HL-60 (cell line): ENCODE results near the gene OGA.

Experiments used
- DNase-seq, 2 experiments: peaks; one replicate each; pipeline ENCODE4 v3.0.0-alpha.2; 2010 to 2020; ENCODE audit warnings: low read depth in 1 of 2, low spot score in 1 of 2
- H3K27ac ChIP-seq: fragments of 250-450 bp; sonication (Bioruptor Pico); replicated peaks from 2 replicates; pipeline ENCODE4 v1.5.1; 2020; ENCODE audit warnings: mild to moderate bottlenecking, moderate library complexity
- H3K27me3 ChIP-seq: fragments of 250-450 bp; sonication (Bioruptor Pico); 2 replicates; pipeline ENCODE4 v1.5.1; 2021; ENCODE audit warnings: mild to moderate bottlenecking, moderate library complexity; ENCODE audit not compliant: insufficient read depth, poor library complexity, severe bottlenecking
- H3K4me3 ChIP-seq: replicated peaks from 2 replicates; pipeline ENCODE4 v1.5.1; 2011; ENCODE audit warnings: mild to moderate bottlenecking, control low read depth, low read length; ENCODE audit not compliant: insufficient read depth
- CTCF ChIP-seq: IDR thresholded peaks from one replicate; pipeline ENCODE4 v1.5.1; 2011; ENCODE audit warnings: low read length, control low read depth, inconsistent platforms; ENCODE audit not compliant: insufficient read depth
- GABPA ChIP-seq: IDR thresholded peaks from 2 replicates; pipeline ENCODE4 v1.6.1; 2012; ENCODE audit warnings: low read depth
- POLR2AphosphoS5 ChIP-seq: IDR thresholded peaks from 2 replicates; pipeline ENCODE4 v1.6.1; 2012; ENCODE audit warnings: low read depth
- REST ChIP-seq: IDR thresholded peaks from 2 replicates; pipeline ENCODE4 v1.6.1; 2012; ENCODE audit warnings: low read depth; ENCODE audit not compliant: insufficient replicate concordance
- SPI1 ChIP-seq: IDR thresholded peaks from 2 replicates; pipeline ENCODE4 v1.6.1; 2012; ENCODE audit warnings: low read depth, mild to moderate bottlenecking, borderline replicate concordance

The OGA gene

GRCh38 chr10:101807158-101807557, 11.1 kb downstream of the OGA start:
- TF ChIP-seq POLR2AphosphoS5, result no peak
- TF ChIP-seq REST, result no peak
- TF ChIP-seq SPI1, result no peak
- TF ChIP-seq GABPA, result no peak
- TF ChIP-seq CTCF, result no peak
- DNase-seq, result no peak

GRCh38 chr10:101803511-101803910, 14.7 kb downstream of the OGA start:
- Histone ChIP-seq H3K4me3 (no peak overlapping the region), H3K27me3 (no peaks in the 10 kb centered on the region), H3K27ac (no peak overlapping the region)
- DNase-seq, result no peak
- TF ChIP-seq SPI1, result no peak
- TF ChIP-seq CTCF, result no peak
- no peak for TF ChIP-seq GABPA
- no peak for TF ChIP-seq POLR2AphosphoS5
- TF ChIP-seq REST, result no peak

More at GRCh38 chr10:101807158-101807557, 11.1 kb downstream of the OGA start:
- Histone ChIP-seq H3K27ac (no peak overlapping the region), H3K4me3 (no peak overlapping the region), H3K27me3 (no peaks in the 10 kb centered on the region)

GRCh38 chr10:101797403-101798059, 20.7 kb downstream of the OGA start:
- no peaks in the 10 kb centered on the region for H3K27me3 ChIP-seq
- no peak for TF ChIP-seq POLR2AphosphoS5
- no peak for TF ChIP-seq SPI1
- TF ChIP-seq REST, result no peak
- no peak for TF ChIP-seq CTCF
- no peak for TF ChIP-seq GABPA
- DNase-seq, result no peak
- H3K4me3 ChIP-seq, result no peak overlapping the region
- no peak overlapping the region for H3K27ac ChIP-seq
